Keratinocyte (primary cell): ENCODE measurements around the gene BCL2.

Experiments
- EZH2 ChIP-seq: IDR thresholded peaks from one replicate; pipeline ENCODE4 v1.6.1; 2012; ENCODE audit warnings: inconsistent platforms, mild to moderate bottlenecking, low read length, moderate library complexity
- TF ChIP-seq, protein P1 (sequence below), 3 experiments: IDR thresholded peaks in 1 of 3; conservative IDR thresholded peaks in 1 of 3; optimal IDR thresholded peaks in 1 of 3; 2 replicates in 2 of 3; 3 replicates in 1 of 3; pipeline versions ENCODE3 to v1.5.1; 2011; ENCODE audit warnings: low read length in 3 of 3, mild to moderate bottlenecking in 3 of 3, moderate library complexity in 2 of 3, control low read depth in 1 of 3, inconsistent platforms in 1 of 3; ENCODE audit not compliant: insufficient read depth in 2 of 3; ENCODE audit errors: extremely low read depth in 1 of 3

DNA sequence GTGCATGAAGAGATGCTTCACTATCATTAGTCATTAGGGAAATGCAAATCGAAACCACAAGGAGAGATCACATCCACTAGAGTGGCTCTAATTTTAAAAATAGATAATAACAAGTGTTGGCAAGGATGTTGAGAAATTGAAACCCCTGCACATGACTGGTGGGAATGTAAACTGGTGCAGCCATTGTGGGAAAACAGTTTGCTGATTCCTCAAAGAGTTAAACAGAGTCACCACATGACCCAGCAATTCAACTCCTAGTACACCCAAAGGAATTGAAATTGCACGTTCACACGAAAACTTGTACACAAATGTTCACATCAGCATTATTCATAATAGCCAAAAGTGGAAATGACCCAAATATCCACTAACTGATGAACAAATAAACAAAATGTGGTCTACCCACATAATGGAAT lies 179.5 kb downstream of the BCL2 start:
- TF ChIP-seq, protein P1, sequence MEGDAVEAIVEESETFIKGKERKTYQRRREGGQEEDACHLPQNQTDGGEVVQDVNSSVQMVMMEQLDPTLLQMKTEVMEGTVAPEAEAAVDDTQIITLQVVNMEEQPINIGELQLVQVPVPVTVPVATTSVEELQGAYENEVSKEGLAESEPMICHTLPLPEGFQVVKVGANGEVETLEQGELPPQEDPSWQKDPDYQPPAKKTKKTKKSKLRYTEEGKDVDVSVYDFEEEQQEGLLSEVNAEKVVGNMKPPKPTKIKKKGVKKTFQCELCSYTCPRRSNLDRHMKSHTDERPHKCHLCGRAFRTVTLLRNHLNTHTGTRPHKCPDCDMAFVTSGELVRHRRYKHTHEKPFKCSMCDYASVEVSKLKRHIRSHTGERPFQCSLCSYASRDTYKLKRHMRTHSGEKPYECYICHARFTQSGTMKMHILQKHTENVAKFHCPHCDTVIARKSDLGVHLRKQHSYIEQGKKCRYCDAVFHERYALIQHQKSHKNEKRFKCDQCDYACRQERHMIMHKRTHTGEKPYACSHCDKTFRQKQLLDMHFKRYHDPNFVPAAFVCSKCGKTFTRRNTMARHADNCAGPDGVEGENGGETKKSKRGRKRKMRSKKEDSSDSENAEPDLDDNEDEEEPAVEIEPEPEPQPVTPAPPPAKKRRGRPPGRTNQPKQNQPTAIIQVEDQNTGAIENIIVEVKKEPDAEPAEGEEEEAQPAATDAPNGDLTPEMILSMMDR (optimal IDR thresholded peaks at IDR 0.05 in 1 of 3, IDR thresholded peaks at IDR 0.05 in 1 of 3, conservative IDR thresholded peaks at IDR 0.05 in 1 of 3; ENCODE audit: extremely low read depth in 1 of 3, insufficient read depth in 2 of 3, low read length in 3 of 3): no peak
- no peak for TF ChIP-seq EZH2
